Suprapubic skin (tissue), 4 donors: ENCODE data around the gene EEA1. TPM values are rescaled to one million over a fixed set of nuclear protein-coding genes. Genes with fewer than 3 reads are reported as not detected.

Experiments
- DNase-seq, 2 donors: peaks; one replicate each; pipeline ENCODE4 v3.0.0-alpha.2; 2019; ENCODE audit warnings: low spot score in 2 of 2
- H3K27ac ChIP-seq: fragments of 200-600 bp; sonication (generic); one replicate; pipeline ENCODE4 v1.5.1; 2019
- H3K27me3 ChIP-seq: fragments of 200-600 bp; sonication (generic); one replicate; pipeline ENCODE4 v1.5.1; 2019
- H3K36me3 ChIP-seq: fragments of 200-600 bp; sonication (generic); one replicate; pipeline ENCODE4 v1.5.1; 2019
- H3K4me1 ChIP-seq: fragments of 200-600 bp; sonication (generic); one replicate; pipeline ENCODE4 v1.5.1; 2019
- H3K4me3 ChIP-seq: fragments of 200-600 bp; sonication (generic); one replicate; pipeline ENCODE4 v1.5.1; 2019; ENCODE audit warnings: mild to moderate bottlenecking
- H3K9me3 ChIP-seq: fragments of 200-600 bp; sonication (generic); one replicate; pipeline ENCODE4 v1.5.1; 2019
- CTCF ChIP-seq, 2 donors: fragments of 200-600 bp in 1 of 2; fragments of 450-650 bp in 1 of 2; sonication (generic) in 1 of 2; IDR thresholded peaks; one replicate each; pipeline ENCODE4 v1.5.1; 2016 to 2019; ENCODE audit warnings: antibody characterized with exemption in 2 of 2, mild to moderate bottlenecking in 1 of 2, moderate library complexity in 1 of 2
- EP300 ChIP-seq: sonication (generic); formaldehyde crosslinking; IDR thresholded peaks from one replicate; pipeline ENCODE4 v1.6.1; 2017; ENCODE audit warnings: antibody characterized with exemption
- POLR2A ChIP-seq, 2 donors: fragments of 450-650 bp; IDR thresholded peaks; one replicate each; pipeline ENCODE4 v1.6.1; 2017; ENCODE audit warnings: antibody characterized with exemption in 2 of 2, mild to moderate bottlenecking in 2 of 2, moderate library complexity in 2 of 2
- POLR2AphosphoS5 ChIP-seq, 3 donors: sonication (generic); formaldehyde crosslinking; IDR thresholded peaks; one replicate each; pipeline ENCODE4 v1.6.1; 2017; ENCODE audit warnings: antibody characterized with exemption in 3 of 3
- WGBS: methylation state at CpG from one replicate; pipeline ENCODE4 v1.1.5; 2018; 5-methylcytosine and 5-hydroxymethylcytosine counted together
- total RNA-seq, 4 donors: library from RNA; depleted of rRNA; stranded (reverse); fragments of >200 nt; gene quantifications; one replicate each; pipeline ENCODE4 v1.1.0, GENCODE V29; 2016

EEA1 gene
- total RNA-seq, 4 donors from 2014 or later, result 17.9 to 55.0 (median 23.2) TPM

GRCh38 chr12:92861381-92861780 is 67.7 kb downstream of the EEA1 start:
- peaks cover 44% of the 10 kb centered on the region for H3K36me3 ChIP-seq
- H3K4me1 ChIP-seq, result no peaks in the 10 kb centered on the region
- H3K9me3 ChIP-seq, result no peaks in the 10 kb centered on the region
- WGBS, result 91% methylated on average over 4 of the region's 4 CpGs
- no peak overlapping the region for H3K4me3 ChIP-seq
- no peaks in the 10 kb centered on the region for H3K27me3 ChIP-seq
- no peak overlapping the region for H3K27ac ChIP-seq
- DNase-seq, result no peak
- TF ChIP-seq CTCF (IDR thresholded peaks at IDR 0.05) (no peak), POLR2AphosphoS5 (IDR thresholded peaks at IDR 0.05) (no peak), POLR2A (IDR thresholded peaks at IDR 0.05) (no peak), EP300 (no peak)

- no peaks in the 10 kb centered on the region for H3K9me3 ChIP-seq
- TF ChIP-seq POLR2A (IDR thresholded peaks at IDR 0.05), result no peak
- TF ChIP-seq POLR2AphosphoS5 (IDR thresholded peaks at IDR 0.05), result no peak
- TF ChIP-seq CTCF (IDR thresholded peaks at IDR 0.05), result no peak
- no peak for TF ChIP-seq EP300
- H3K36me3 ChIP-seq, result peaks cover 44% of the 10 kb centered on the region
- DNase-seq, result no peak
- no peak overlapping the region for H3K4me3 ChIP-seq
- H3K27me3 ChIP-seq, result no peaks in the 10 kb centered on the region
- H3K4me1 ChIP-seq, result no peaks in the 10 kb centered on the region
- no peak overlapping the region for H3K27ac ChIP-seq
These were observed 68.6 kb downstream of the EEA1 start for GRCh38 chr12:92860521-92860920.

- DNase-seq, result no peak
- 90% methylated on average over 7 of the region's 7 CpGs for WGBS
- H3K9me3 ChIP-seq, result no peaks in the 10 kb centered on the region
- no peaks in the 10 kb centered on the region for H3K27me3 ChIP-seq
- H3K4me3 ChIP-seq, result no peak overlapping the region
- no peak for TF ChIP-seq POLR2A (IDR thresholded peaks at IDR 0.05)
- no peak for TF ChIP-seq EP300
- no peak for TF ChIP-seq CTCF (IDR thresholded peaks at IDR 0.05)
- TF ChIP-seq POLR2AphosphoS5 (IDR thresholded peaks at IDR 0.05), result no peak
- no peaks in the 10 kb centered on the region for H3K4me1 ChIP-seq
- H3K27ac ChIP-seq, result no peak overlapping the region
- peaks cover 44% of the 10 kb centered on the region for H3K36me3 ChIP-seq
These were observed 69.3 kb downstream of the EEA1 start for GRCh38 chr12:92859650-92860386.

GRCh38 chr12:92857818-92858217 is 71.3 kb downstream of the EEA1 start:
- H3K9me3 ChIP-seq, result no peaks in the 10 kb centered on the region
- no peak overlapping the region for H3K27ac ChIP-seq
- no peak overlapping the region for H3K4me3 ChIP-seq
- WGBS, result 99% methylated on average over 8 of the region's 8 CpGs
- DNase-seq, result no peak
- H3K27me3 ChIP-seq, result no peaks in the 10 kb centered on the region
- peaks cover 40% of the 10 kb centered on the region for H3K36me3 ChIP-seq
- no peaks in the 10 kb centered on the region for H3K4me1 ChIP-seq
- TF ChIP-seq POLR2AphosphoS5 (IDR thresholded peaks at IDR 0.05) (no peak), POLR2A (IDR thresholded peaks at IDR 0.05) (no peak), EP300 (no peak), CTCF (IDR thresholded peaks at IDR 0.05) (no peak)

GRCh38 chr12:92854344-92854743 is 74.8 kb downstream of the EEA1 start:
- Histone ChIP-seq H3K4me3 (no peak overlapping the region), H3K27ac (no peak overlapping the region), H3K36me3 (peaks cover 45% of the 10 kb centered on the region), H3K9me3 (no peaks in the 10 kb centered on the region), H3K27me3 (no peaks in the 10 kb centered on the region), H3K4me1 (no peaks in the 10 kb centered on the region)
- TF ChIP-seq CTCF (IDR thresholded peaks at IDR 0.05) (no peak), POLR2AphosphoS5 (IDR thresholded peaks at IDR 0.05) (no peak)
- no peak for DNase-seq
- WGBS, result 94% methylated on average over 3 of the region's 3 CpGs
